NCI-H1694 (cell line): Measurements from ENCODE around the gene AGO4.
"Not testable (repeated sequence)": the region's sequence is repeated elsewhere in the genome, so short reads cannot be mapped to it uniquely, and the experiment has no call there.

Experiments used
- DNase-seq: peaks from one replicate; lab custom pipeline; 2025; lab: John Stamatoyannopoulos, UW

AGO4 gene

GRCh38 chr1:35863881-35864625 is 56.2 kb downstream of the AGO4 start:
- DNase-seq: no peak

- DNase-seq: no peak
Observed at GRCh38 chr1:35864813-35865212, 57.0 kb downstream of the AGO4 start.

GRCh38 chr1:35866991-35867390 is 59.2 kb downstream of the AGO4 start:
- no peak for DNase-seq

- not testable (repeated sequence) for DNase-seq
Observed at GRCh38 chr1:35869245-35869950, 61.6 kb downstream of the AGO4 start.

- DNase-seq: no peak
Observed at GRCh38 chr1:35870651-35871309, 63.0 kb downstream of the AGO4 start.

GRCh38 chr1:35873243-35873750 is 65.5 kb downstream of the AGO4 start:
- no peak for DNase-seq

- DNase-seq: not testable (repeated sequence)
Observed at GRCh38 chr1:35874115-35874514, 66.3 kb downstream of the AGO4 start.

- DNase-seq: no peak
Observed at GRCh38 chr1:35876988-35877387, 69.2 kb downstream of the AGO4 start.

- no peak for DNase-seq
Observed at GRCh38 chr1:35881850-35882273, 74.0 kb downstream of the AGO4 start.

GRCh38 chr1:35882586-35882944 is 74.7 kb downstream of the AGO4 start:
- DNase-seq: no peak

- DNase-seq: peak; percentile 68
Observed at GRCh38 chr1:35882945-35883634, 75.3 kb downstream of the AGO4 start, which contains the start of gene AGO1. Gene AGO1 (plus strand): TSS chr1:35883209. CDS start chr1:35883422, 213 bp downstream.

GRCh38 chr1:35883635-35884101 is 75.9 kb downstream of the AGO4 start:
- DNase-seq: peak; percentile 48

GRCh38 chr1:35884934-35885333 is 77.1 kb downstream of the AGO4 start:
- no peak for DNase-seq

- DNase-seq: no peak
Observed at GRCh38 chr1:35885961-35886558, 78.2 kb downstream of the AGO4 start.

GRCh38 chr1:35886577-35887431 is 79.0 kb downstream of the AGO4 start:
- no peak for DNase-seq

- no peak for DNase-seq
Observed at GRCh38 chr1:35887508-35887907, 79.7 kb downstream of the AGO4 start.

GRCh38 chr1:35888255-35888654 is 80.4 kb downstream of the AGO4 start:
- DNase-seq: no peak

GRCh38 chr1:35888981-35889380 is 81.2 kb downstream of the AGO4 start:
- not testable (repeated sequence) for DNase-seq

- DNase-seq: no peak
Observed at GRCh38 chr1:35893051-35893879, 85.4 kb downstream of the AGO4 start.

- DNase-seq: no peak
Observed at GRCh38 chr1:35894183-35894582, 86.4 kb downstream of the AGO4 start.
